Measurements from ENCODE around the gene TSPAN15.

Gene TSPAN15

DNA sequence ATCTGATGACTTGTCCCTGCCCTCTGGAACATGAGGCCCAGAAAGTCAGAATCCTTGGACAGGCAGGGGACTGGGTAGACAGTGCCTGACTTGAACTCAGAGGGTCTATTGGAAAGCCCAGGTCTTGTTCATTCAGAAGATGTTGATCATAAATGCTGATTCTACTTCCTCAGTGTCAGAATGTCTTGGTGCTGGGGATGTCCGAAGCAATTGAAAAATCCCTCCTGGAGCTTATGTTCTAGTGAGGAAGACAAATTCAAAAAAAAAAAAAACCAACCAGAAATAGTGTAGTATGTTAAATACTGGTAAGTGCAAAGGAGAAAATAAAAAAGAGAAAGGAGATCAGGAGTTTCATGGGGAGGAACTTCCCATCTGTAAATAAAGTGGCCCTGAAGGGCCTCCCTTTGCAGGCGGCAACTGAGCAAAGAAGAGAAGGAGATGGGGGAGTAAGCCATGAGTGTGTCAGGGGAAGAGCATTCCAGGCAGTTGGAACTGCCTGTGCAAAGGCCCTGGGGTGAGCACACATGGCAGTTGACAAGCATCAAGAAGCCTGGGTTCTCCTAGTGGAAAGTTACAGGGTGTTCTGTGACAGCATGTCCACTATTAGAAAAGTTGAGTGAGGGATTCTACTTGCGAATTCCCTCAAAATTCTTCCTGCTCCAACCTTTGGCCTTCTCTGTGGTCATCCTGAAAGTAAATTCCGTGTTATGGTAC is 30.7 kb downstream of the TSPAN15 start:
- H3K9me3 ChIP-seq (ENCODE audit: insufficient read depth, low read depth, low read length) = no peaks in the 10 kb centered on the region
- no peak overlapping the region for H2AFZ ChIP-seq (ENCODE audit: low read length)
- H3K79me2 ChIP-seq (ENCODE audit: insufficient read depth, low read length) = no peaks in the 10 kb centered on the region
- no peaks in the 10 kb centered on the region for H3K27me3 ChIP-seq (ENCODE audit: insufficient read depth, low read length, poor library complexity, severe bottlenecking)
- H3K9me2 ChIP-seq (replicated peaks; ENCODE audit: low read depth, low read length) = no peaks in the 10 kb centered on the region
- no peaks in the 10 kb centered on the region for H3F3A ChIP-seq (ENCODE audit: low read depth)
- peaks cover 10% of the 10 kb centered on the region for H3K4me1 ChIP-seq (ENCODE audit: insufficient read depth, low read length, poor library complexity, severe bottlenecking)
- no peak overlapping the region for H3K4me2 ChIP-seq (ENCODE audit: low read depth, low read length, poor library complexity, severe bottlenecking)
- no peaks in the 10 kb centered on the region for H3K36me3 ChIP-seq (ENCODE audit: insufficient read depth, low read length)
- no peaks in the 10 kb centered on the region for H4K20me1 ChIP-seq (ENCODE audit: insufficient read depth, low read length, poor library complexity, severe bottlenecking)
- H3K9ac ChIP-seq (ENCODE audit: low read depth, low read length, poor library complexity, severe bottlenecking) = no peak overlapping the region
- TF ChIP-seq, protein P1, sequence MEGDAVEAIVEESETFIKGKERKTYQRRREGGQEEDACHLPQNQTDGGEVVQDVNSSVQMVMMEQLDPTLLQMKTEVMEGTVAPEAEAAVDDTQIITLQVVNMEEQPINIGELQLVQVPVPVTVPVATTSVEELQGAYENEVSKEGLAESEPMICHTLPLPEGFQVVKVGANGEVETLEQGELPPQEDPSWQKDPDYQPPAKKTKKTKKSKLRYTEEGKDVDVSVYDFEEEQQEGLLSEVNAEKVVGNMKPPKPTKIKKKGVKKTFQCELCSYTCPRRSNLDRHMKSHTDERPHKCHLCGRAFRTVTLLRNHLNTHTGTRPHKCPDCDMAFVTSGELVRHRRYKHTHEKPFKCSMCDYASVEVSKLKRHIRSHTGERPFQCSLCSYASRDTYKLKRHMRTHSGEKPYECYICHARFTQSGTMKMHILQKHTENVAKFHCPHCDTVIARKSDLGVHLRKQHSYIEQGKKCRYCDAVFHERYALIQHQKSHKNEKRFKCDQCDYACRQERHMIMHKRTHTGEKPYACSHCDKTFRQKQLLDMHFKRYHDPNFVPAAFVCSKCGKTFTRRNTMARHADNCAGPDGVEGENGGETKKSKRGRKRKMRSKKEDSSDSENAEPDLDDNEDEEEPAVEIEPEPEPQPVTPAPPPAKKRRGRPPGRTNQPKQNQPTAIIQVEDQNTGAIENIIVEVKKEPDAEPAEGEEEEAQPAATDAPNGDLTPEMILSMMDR (conservative IDR thresholded peaks at IDR 0.05; ENCODE audit: low read length) = no peak
- no peak for TF ChIP-seq EZH2phosphoT487 (IDR thresholded peaks at IDR 0.05; ENCODE audit: borderline replicate concordance)
- H3K4me3 ChIP-seq (ENCODE audit: low read length, poor library complexity, severe bottlenecking) = no peak overlapping the region

DNA sequence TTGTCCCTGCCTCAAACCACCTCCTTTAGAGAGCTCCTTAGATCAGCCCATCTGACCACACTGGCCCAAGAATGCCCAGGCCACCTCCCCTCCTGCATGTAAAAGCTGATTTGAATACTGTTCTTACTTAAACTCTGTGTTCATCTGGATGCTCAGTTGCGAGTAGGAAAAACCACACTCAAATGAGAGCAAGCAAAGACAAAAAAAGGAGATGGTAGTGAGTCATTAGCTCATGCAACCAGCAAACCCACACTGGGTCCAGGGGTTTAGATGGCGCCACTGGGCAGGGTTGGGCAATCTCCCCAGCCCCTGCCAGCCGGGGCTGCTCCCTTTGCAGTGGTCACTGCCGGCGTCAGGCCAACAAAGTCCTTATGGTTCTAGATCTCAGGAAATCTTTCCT is 32.7 kb downstream of the TSPAN15 start:
- no peak overlapping the region for H3K4me3 ChIP-seq (ENCODE audit: low read length, poor library complexity, severe bottlenecking)
- no peaks in the 10 kb centered on the region for H3K27me3 ChIP-seq (ENCODE audit: insufficient read depth, low read length, poor library complexity, severe bottlenecking)
- no peaks in the 10 kb centered on the region for H3F3A ChIP-seq (ENCODE audit: low read depth)
- peaks cover 10% of the 10 kb centered on the region for H3K4me1 ChIP-seq (ENCODE audit: insufficient read depth, low read length, poor library complexity, severe bottlenecking)
- H3K79me2 ChIP-seq (ENCODE audit: insufficient read depth, low read length) = no peaks in the 10 kb centered on the region
- H3K4me2 ChIP-seq (ENCODE audit: low read depth, low read length, poor library complexity, severe bottlenecking) = no peak overlapping the region
- TF ChIP-seq EZH2phosphoT487 (IDR thresholded peaks at IDR 0.05; ENCODE audit: borderline replicate concordance) = no peak
- TF ChIP-seq, protein P1 (conservative IDR thresholded peaks at IDR 0.05; ENCODE audit: low read length) = no peak
- H3K9ac ChIP-seq (ENCODE audit: low read depth, low read length, poor library complexity, severe bottlenecking) = no peak overlapping the region
- no peaks in the 10 kb centered on the region for H4K20me1 ChIP-seq (ENCODE audit: insufficient read depth, low read length, poor library complexity, severe bottlenecking)
- H3K36me3 ChIP-seq (ENCODE audit: insufficient read depth, low read length) = no peaks in the 10 kb centered on the region
- H3K9me3 ChIP-seq (ENCODE audit: insufficient read depth, low read depth, low read length) = peaks cover 4% of the 10 kb centered on the region; the same call in 1 of the 2 replicates
- no peaks in the 10 kb centered on the region for H3K9me2 ChIP-seq (replicated peaks; ENCODE audit: low read depth, low read length)
- no peak overlapping the region for H2AFZ ChIP-seq (ENCODE audit: low read length)

DNA sequence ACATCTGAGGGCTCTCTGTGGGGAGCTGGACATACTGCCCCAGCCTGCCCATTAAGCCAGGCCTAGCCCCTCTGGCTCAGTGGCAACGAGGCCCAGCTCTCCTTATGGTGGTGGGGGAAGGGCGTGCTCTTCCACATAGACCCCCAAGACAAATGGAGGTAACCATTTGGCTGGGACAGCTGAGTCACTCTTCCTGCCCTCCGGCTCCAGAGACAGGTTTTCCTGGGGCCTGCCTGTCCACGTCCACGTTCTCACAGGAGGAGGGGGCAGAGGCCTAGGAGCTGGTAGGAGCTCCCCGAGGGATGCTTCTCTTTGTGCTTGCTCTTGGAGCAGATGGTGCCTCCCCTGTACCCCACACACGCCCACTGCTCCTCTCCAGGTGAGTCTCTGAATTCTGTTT is 33.5 kb downstream of the TSPAN15 start:
- Histone ChIP-seq H3K36me3 (ENCODE audit: insufficient read depth, low read length) (no peaks in the 10 kb centered on the region), H3K27me3 (ENCODE audit: insufficient read depth, low read length, poor library complexity, severe bottlenecking) (no peaks in the 10 kb centered on the region), H3K9ac (ENCODE audit: low read depth, low read length, poor library complexity, severe bottlenecking) (no peak overlapping the region), H3K9me3 (ENCODE audit: insufficient read depth, low read depth, low read length) (peaks cover 4% of the 10 kb centered on the region; the same call in 1 of the 2 replicates), H3K4me3 (ENCODE audit: low read length, poor library complexity, severe bottlenecking) (no peak overlapping the region), H2AFZ (ENCODE audit: low read length) (no peak overlapping the region), H3K79me2 (ENCODE audit: insufficient read depth, low read length) (no peaks in the 10 kb centered on the region), H3K4me1 (ENCODE audit: insufficient read depth, low read length, poor library complexity, severe bottlenecking) (peaks cover 4% of the 10 kb centered on the region), H4K20me1 (ENCODE audit: insufficient read depth, low read length, poor library complexity, severe bottlenecking) (no peaks in the 10 kb centered on the region), H3K9me2 (replicated peaks; ENCODE audit: low read depth, low read length) (no peaks in the 10 kb centered on the region), H3F3A (ENCODE audit: low read depth) (no peaks in the 10 kb centered on the region), H3K4me2 (ENCODE audit: low read depth, low read length, poor library complexity, severe bottlenecking) (no peak overlapping the region)
- TF ChIP-seq EZH2phosphoT487 (IDR thresholded peaks at IDR 0.05; ENCODE audit: borderline replicate concordance) = no peak
- TF ChIP-seq, protein P1 (conservative IDR thresholded peaks at IDR 0.05; ENCODE audit: low read length) = no peak
